NCI-H1417 (cell line): ENCODE results near the gene DES.
A peak's percentile ranks its signal among the peaks of the same experiment; 100 is the strongest.

Experiments used
- DNase-seq, 3 experiments: peaks; one replicate each; lab custom pipeline; 2025; lab: John Stamatoyannopoulos, UW

Gene DES

DNA sequence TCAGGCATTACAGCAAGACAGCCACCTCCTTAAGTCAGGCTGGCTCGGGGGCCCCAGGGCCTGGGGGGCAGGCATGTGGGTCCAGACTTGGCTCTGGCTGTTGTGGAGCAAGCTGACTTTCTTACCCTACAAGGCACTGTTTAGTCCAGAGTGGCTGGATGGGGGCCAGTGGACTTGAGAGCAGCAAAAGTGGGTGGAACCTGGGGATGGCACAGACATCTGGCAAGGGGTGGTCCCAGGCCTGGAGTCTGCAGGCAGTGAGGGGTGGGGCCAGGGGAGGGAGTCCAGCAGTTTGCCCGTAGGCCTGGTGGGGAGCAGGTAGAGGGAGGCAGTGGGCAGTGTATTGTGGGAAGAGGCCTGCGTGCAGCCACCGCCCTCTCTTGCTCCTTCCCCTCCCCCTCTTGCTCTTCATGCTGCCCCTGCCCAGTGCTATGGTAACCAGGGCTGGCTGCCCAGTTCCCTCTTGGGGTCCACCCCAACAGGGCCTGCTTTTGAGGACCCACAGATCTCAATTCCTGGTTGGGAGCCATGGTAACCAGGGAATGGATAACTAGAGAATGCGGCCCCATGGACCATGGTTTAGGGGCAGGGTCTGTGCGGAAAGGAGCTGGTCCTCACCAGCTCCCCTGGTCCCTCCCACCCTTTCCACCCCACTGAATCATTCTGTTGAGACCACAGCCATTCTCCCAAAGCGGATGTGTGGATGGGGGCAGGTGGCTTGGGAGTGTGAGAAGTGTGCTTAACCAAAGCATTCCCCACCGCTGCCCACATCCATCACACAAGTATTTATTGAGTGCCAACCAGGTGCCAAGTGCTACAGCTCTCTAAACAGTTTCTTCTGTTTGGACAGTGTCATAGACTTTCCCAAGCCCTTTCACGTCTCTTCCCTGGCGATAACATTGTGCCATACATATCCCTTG lies 35.8 kb downstream of the DES start:
- DNase-seq = peak in 1 of 3 experiments; percentile 34

DNA sequence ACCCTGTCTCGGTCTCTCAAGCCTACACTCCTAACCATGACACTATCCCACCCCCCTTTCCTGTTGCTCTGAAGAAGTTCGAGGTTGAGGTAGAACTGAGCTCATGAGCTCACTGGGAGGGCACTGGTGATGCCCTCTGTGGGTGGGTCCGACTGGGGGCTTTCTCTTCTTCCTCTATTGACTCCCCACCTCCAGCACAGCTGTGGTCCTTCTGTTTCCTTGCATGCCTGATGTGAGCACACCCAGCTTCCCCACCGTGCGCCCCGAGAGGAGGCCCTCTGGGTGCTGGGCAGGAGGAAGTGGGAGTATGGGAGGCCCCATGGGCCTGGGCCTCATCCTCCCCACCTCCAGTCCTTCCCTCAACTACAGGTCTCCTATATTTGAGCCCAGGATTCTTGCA lies 37.4 kb downstream of the DES start:
- no peak for DNase-seq

DNA sequence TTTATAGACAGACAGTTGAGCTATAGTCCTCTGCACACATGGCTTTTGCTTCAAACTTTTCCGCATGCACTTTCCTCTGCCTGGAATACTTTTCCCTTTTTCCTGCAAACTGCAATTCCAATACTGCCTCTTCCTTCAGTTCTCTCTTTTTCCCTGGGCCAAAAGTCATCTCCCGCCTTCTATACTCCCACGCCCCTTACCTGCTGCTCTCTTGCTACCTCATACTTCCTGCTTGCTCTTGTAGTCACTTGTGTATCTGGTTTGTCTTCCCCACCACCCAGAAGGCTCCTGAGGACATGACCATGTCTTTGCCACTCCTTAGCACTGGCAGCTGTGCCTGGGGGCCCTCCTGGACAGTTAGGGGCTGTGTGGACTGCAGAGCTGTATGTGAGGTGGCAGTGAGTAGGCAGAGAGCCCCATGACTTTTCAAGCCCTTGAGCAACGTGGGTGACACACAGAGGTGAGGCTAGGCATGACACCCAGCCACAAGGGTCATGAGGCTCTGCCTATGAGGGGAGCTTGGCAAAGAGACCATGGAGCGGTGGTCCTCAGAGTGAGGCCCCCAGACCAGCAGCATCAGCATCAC lies 39.7 kb downstream of the DES start:
- peak in 1 of 3 experiments; percentile 15 for DNase-seq

DNA sequence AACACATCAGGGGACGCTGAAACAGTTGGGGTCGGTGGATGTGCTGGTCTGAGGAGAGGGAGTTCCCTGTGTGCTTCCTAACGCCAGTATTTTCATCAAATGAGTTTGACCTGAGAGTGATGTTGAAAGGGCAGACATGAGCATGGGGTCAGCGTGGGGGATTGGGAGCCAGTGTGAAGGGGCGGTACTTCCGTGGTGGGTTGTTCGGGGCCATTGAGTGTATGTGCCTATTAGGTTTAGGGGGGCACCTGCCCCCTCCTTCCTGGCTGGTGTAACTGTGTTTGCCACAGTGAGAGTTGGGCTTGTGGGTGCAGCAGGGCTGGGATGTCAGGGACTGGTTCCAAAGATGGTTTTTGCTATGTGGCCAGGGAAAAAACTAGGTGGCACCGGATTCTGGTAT lies 40.8 kb downstream of the DES start:
- DNase-seq = no peak

DNA sequence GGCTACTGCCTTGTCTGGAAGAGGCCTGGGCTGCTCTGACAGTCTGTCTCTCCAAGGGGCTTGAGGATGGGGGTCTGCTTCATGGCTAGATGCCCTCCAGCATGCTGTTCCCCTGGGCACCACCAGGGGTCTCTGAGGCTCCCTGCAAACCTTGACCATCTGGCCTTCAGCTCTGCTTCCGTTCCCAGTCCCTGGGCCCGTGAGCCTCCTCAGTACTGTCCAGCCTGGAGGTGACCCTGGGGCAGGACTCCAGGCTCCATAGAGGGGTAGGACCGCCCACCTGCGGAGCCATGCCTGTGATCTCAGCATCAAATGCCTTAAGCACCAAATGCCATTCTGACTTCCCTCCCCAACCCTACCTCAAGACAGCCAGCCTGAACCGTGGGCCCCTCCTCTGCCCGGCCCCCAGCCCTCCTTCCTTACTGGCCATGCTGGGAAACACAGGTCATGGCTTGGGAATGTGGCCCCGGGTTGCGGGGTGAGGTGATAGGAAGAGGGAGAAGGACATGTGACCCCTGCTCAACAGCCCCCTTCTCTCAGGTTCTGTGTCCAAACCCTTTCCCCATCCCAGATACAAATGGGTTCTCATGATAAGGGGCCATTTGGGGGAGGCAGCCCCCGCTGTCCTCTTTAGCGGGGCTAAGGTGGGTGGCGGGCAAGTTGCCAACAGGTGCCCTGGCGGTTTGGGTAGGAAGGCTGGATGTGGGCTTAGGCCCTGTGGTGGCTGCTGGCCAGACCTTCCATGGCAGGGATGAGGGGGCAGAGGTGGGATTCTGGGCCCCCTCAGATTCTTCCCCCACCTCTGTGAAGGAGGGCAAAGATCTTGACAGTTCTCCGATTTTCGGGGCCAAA lies 41.5 kb downstream of the DES start:
- DNase-seq = peak in 2 of 3 experiments; percentile 35 to 59

DNA sequence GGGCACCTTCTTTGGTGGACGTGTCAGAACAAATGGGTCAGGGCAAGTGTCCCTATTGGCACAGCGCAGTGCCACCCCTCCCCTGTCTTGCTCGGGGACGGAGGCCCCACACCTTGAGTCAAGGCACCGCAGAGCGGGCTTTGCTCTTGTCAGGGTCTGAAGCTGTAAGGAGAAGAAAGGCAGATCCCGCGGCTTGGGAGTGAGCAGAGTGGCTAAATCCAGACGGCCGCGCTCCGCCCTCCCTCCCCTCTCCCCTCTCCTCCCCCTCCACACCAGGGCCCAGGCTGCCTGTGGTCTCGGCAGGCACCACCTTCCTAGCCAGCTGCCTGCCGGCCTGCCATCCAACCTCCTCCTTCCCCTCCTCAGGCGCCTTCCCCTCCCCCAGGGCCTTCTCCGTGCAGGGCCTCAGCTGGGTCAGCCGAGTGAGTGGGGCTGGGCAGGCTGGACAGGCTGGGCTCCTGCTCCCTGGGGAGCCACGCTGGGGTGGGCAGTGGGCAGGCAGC lies 42.3 kb downstream of the DES start:
- DNase-seq = peak in 2 of 3 experiments; percentile 55 to 76

DNA sequence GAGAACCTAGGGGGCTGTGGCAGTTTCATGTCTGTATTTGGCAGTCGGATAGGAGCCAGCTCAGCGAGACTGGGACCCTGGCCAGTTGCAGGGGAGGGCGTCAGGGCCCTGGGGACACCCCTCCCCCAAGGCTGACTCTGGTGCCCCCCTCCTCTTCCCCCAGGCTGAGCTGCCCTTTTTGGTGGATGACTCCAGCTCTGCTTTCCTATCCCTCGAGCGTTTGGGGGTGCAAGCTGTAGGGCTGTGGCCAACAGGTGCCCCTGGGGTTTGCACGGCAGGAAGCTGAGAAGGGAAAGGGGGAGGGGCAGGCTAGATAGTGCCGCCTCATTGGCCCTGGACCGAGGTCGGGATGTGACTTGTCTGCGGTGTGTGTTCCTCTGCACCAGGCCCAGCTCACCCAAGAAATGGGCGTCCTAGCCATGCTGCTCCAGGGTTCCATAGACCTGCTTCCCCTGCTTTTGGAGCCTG lies 42.9 kb downstream of the DES start:
- no peak for DNase-seq

DNA sequence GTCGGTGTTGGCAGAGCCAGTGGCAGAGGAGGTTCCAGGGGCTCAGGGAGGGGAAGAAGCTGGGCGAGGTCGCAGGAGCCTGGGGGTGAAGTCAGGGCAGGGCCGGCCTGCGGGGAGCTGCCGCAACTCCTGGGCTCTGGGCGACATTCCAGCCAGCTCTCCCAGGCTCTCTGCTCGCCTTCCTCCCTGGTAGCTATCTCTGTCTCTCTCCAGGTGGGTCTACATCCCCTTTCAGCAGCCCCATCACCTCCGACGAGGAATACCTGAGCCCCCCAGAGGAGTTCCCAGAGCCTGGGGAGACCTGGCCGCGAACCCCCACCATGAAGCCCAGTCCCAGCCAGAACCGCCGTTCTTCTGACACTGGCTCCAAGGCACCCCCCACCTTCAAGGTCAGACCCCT lies 43.5 kb downstream of the DES start:
- no peak for DNase-seq

DNA sequence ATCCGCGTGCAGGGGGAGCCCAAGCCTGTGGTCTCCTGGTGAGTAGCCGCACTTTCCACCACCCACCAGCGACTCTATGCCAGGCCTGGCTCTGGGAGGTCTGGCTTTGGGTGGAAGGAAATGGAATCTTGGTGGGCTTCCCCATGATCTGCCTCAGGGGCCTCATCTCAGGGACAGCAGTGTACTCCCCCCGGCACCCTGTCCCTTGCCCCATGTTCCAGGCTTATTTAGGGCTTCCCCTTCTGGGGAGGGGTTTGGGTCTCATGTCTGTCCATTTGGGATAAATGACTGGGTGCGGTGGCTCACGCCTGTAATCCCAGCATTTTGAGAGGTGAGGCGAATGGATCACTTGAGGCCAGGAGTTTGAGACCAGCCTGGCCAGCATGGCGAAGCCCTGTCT lies 44.2 kb downstream of the DES start:
- no peak for DNase-seq

DNA sequence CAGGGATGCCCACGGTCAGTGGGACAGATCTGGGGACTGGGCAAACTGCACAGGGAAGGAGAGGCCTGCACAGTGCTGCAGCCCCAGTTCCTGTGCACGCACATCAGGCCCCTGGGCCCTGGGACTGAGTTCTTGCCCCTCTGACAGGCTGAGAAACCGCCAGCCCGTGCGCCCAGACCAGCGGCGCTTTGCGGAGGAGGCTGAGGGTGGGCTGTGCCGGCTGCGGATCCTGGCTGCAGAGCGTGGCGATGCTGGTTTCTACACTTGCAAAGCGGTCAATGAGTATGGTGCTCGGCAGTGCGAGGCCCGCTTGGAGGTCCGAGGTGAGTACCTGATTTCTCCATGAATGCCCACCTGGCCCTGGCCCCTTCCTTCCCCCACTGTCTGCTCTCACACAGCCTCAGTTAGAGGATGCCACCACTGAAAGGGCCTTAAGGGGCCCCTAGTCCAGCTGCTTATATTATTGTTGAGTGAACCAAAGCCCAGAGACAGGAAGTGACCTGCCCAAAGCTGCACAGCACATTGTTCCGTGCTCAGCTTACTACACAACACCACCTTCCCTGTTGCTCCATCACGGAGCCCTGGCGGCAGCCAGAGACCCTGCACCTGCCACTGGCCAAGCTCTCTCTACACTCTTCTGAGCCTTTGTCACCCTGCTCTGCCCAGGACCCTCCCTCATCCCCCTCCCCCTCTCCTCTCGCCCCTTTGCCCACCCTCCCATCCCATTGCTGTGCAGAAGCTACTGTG lies 46.3 kb downstream of the DES start:
- no peak for DNase-seq

DNA sequence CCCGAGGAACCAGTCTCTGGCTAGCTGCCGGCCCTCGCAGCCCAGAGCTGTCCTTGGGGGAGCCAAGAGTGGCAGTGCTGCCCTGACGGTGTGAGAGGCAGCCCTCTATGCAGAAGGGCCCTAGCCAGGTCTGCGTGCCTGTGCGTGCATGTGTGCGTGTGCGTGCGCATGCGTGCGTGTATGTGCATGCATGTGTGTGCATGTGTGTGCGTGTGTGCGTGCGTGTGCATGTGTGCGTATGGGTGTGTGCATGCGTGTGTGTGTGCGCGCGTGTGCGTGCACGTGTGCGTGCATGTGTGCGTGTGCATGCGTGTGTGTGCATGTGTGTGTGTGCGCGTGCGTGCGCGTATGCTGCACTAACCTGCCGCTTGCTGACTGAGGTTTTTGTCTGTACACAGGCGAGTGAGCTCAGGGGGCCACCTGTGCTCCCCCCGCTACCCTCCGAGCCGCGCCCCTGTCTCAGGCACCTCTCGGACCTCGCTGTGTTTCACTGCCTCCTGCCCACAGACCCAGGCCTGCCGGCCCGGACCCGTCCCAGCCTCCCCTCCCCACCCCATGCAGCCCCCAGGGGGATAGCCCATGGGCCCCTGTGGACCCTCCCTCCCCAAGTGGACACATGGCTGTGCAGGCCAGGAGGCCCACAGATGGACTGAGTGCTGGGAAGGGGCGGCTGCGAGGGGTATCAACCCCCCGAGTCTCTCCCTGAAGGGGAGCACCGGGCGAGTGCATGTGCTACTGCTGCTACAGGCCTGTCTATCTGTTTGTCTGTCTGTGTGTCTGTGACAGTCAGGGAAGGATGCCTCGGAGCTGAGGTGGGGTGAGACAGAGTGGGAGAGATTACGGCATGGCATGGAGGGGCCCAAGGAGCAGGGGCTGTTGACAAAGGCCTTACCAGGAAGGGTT lies 47.7 kb downstream of the DES start:
- no peak for DNase-seq

DNA sequence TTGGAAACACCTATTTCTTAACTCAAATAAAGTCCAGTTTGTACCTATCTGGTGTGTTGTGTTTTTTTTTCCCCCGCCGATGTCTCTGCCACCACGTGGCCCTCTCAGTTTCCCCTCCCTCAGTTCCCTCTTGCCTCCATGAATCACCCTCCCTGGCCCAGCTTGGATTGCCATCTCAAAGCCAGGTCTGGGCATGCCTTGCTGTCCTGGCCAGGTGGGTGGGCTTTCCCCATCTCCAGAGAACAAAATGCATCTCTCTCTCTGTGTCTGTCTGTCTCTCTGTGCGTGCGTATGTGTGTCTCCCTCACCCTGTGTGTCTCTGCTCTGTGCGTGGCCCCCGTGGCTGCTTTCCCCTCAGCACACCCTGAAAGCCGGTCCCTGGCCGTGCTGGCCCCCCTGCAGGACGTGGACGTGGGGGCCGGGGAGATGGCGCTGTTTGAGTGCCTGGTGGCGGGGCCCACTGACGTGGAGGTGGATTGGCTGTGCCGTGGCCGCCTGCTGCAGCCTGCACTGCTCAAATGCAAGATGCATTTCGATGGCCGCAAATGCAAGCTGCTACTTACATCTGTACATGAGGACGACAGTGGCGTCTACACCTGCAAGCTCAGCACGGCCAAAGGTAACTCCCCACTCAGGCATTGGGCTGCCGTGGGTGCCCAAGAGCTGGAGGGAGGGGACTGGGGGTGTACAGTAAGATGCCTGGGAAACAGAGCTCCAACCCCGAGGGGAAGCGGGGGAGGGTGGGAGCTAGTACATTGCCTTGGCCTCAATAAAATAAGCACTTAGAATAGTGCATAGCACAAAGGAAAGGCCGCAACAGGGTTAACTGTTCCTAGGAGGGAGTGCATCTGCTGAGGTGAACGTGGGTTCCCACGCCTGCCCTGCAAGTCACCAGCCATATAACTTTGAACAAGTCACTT lies 48.9 kb downstream of the DES start:
- DNase-seq = no peak

DNA sequence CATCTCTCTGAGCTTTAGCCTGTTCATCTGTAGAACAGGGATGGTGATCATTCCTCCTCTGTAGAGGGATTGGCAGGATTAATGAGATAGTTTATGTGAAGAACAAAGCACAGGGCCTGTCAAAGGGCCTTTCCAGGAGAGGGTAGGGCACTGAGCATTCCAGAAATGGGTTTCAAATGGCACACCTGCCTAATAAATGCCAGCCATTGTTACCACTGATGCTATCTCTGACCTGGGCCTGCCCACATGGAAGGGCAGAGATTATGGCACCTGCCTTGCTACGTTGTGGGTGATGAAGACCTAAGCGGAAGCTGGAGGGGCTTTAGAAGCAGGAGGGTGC lies 49.5 kb downstream of the DES start:
- DNase-seq = no peak

DNA sequence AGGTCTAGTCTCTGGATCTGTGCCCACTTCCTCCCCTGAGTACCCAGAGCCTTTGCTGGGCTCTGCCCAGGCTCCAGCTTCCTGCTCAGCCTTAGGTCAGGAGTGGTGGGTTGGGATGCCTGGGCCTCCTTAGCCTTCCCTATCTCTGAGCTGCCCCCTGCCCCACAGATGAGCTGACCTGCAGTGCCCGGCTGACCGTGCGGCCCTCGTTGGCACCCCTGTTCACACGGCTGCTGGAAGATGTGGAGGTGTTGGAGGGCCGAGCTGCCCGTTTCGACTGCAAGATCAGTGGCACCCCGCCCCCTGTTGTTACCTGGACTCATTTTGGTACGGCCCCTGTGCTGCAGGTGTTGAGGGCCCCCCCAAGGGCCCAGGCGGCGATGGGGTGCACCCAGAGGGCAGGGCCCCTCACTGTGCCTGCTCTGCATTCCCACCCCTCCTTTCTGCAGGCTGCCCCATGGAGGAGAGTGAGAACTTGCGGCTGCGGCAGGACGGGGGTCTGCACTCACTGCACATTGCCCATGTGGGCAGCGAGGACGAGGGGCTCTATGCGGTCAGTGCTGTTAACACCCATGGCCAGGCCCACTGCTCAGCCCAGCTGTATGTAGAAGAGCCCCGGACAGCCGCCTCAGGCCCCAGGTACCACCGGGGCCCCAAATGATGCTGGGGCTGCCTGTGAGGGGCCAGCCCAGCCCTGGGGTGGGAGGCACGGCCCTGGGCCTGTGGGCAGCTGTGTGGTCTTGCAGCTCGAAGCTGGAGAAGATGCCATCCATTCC lies 50.4 kb downstream of the DES start:
- DNase-seq = no peak

DNA sequence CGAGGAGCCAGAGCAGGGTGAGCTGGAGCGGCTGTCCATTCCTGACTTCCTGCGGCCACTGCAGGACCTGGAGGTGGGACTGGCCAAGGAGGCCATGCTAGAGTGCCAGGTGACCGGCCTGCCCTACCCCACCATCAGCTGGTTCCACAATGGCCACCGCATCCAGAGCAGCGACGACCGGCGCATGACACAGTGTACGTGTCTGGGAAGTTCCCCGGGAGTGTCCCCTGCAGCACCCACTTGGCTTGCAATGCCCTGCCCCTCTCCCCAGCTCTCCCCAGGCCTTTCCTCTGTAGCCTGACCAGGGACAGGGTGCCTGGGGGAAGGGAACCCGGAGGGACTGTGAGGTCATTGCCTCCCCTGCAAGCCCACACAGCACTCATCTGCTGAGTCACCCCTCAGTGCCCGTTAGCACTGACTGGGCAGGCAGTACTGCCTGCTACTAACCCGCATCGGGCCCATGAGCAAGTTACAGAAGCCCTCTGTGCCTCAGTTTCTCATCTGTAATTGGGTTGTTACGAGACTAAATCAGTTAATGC lies 51.1 kb downstream of the DES start:
- DNase-seq = no peak

DNA sequence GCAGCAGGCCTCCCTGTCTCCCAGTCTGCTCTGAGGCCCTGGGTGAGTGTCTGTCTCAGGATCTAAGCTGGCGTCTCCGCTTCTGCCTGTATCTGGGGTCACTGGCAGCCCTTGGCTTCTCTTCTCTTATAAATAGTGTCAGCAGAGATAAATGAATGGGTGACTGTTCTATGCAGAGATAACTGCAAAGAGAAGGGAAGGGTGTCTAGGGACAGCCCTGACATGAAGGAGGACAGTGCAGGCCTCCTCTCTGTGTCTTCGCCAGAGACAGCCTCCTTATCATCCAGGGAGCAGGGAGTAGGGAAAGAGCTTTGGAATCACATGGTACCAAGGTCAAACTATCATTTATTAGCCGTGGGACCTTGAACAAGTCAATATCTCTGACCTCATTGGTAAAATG lies 52.3 kb downstream of the DES start:
- DNase-seq = no peak

DNA sequence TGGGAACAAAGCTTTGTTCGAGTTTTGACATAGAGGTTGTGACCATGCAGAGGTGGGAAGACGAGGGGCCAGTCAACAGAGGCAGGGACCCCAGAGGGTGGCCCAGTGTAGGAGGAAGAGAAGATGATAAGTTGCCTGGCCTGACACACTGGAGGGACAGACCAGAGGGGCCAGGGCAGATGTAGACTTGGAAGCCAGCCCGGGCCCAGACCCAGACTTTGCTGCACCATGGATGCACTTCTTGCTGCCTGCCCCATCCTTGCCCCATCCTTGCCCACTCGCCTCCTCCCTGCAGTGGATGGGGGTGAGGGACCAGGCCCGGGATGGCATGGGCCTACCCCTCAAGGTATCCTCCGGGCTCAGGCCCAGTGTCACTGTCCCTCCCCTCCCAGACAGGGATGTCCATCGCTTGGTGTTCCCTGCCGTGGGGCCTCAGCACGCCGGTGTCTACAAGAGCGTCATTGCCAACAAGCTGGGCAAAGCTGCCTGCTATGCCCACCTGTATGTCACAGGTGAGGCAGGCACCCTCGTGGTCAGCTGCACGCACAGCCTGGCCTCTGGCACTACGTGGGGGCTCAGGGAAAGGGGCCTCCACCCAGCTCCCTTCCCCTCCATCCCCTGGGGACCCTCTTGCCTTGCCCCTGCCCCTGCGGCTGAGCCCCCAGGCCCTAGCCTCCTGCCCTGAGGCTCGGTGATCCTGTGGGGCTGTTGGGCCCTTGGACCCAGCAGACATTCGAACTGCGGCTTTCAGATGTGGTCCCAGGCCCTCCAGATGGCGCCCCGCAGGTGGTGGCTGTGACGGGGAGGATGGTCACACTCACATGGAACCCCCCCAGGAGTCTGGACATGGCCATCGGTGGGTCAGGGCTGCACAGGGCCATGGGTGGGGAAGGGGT lies 53.5 kb downstream of the DES start:
- no peak for DNase-seq
